ENCODE measurements around the gene FARP1. TPM values are rescaled to one million over a fixed set of nuclear protein-coding genes. Genes with fewer than 3 reads are reported as not detected.
A peak's percentile ranks its signal among the peaks of the same experiment; 100 is the strongest.

FARP1 gene
- total and polyA plus RNA-seq, 2 of the 8 experiments (the other 6 are each of a cell fraction or from before 2014, with no cell fraction given): 24.7 to 104 TPM

DNA sequence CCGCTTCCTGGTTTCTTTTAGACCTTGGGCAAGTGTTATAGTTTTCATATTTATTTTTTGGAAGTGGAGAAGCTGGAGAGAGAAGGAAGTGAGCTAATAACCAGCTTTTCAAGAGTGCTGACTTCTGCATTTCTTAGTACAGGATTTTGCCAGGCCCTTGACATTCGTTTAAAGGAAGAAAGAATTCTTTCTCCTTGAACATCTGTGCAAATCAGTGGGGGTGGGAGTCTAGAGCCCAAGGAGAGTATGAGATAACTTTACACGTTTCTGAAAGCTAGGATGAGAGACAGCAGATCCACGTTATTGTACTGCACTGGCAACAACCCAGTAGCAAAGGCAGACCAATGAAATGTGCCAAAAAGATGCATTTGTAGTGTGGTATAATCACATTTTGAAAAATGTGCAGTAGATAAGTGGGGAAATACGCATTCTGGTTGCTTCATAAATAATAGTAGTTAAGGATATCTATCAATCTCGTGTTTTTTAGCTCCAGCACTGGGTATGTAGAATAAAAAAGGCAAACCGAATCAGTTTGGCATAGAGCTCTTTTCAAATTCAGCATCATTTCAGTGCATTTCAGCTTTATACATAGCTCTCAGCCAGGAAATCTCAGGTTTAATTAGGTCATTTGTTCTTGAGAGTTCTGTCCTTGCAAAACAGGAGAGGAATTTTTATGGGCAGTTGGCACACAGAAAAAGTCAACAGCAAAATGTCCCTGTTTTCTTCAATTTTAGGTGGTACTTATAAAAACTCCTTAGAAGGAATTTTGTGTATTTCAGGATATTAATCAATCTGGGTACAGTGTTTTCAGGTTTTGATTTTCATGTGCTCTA is 29.9 kb downstream of the FARP1 start:
- Histone ChIP-seq H3K18ac (ENCODE audit: extremely low read depth, low read length) (no peak overlapping the region), H3K23me2 (ENCODE audit: low read depth, low read length) (no peaks in the 10 kb centered on the region), H3K14ac (ENCODE audit: insufficient read length) (no peak overlapping the region), H3K27ac (ENCODE audit: low read depth, low read length) (no peak overlapping the region), H4K5ac (ENCODE audit: insufficient read length, low read depth, low read length) (no peak overlapping the region), H3K4me2 (ENCODE audit: insufficient read depth in 1 of 2, low read depth in 2 of 2, low read length in 2 of 2) (peak overlapping the region; percentile 12 to 16; a peak in 2 of 4 replicates), H3K56ac (replicated peaks; ENCODE audit: insufficient read length, low read depth, low read length) (no peak overlapping the region), H3K23ac (ENCODE audit: insufficient read length) (no peak overlapping the region), H2BK15ac (ENCODE audit: low read length) (no peak overlapping the region), H3K9ac (replicated peaks in 1 of 4; ENCODE audit: extremely low read depth in 1 of 4, low read depth in 3 of 4, low read length in 3 of 4) (no peak overlapping the region), H4K20me1 (replicated peaks in 1 of 2; ENCODE audit: control insufficient read depth in 1 of 2, insufficient read depth in 2 of 2, low read length in 2 of 2) (peaks cover 2 to 4% of the 10 kb centered on the region in 2 experiments), H2BK120ac (replicated peaks; ENCODE audit: low read depth, low read length) (no peak overlapping the region), H3K4me1 (replicated peaks in 1 of 4; ENCODE audit: control insufficient read depth in 3 of 4, insufficient read depth in 4 of 4, low read length in 3 of 4) (peaks cover 12 to 26% (median 21%) of the 10 kb centered on the region in 4 experiments), H3K4ac (replicated peaks; ENCODE audit: insufficient read length, low read depth, low read length) (no peak overlapping the region), H3K27me3 (replicated peaks in 1 of 4; ENCODE audit: control insufficient read depth in 3 of 4, extremely low read depth in 1 of 4, insufficient read depth in 3 of 4, low read length in 3 of 4) (no peaks in the 10 kb centered on the region), H3K4me3 (ENCODE audit: extremely low read depth in 1 of 4, insufficient read depth in 2 of 4, low read depth in 3 of 4, low read length in 4 of 4) (no peak overlapping the region), H2AK5ac (ENCODE audit: low read depth, low read length) (no peak overlapping the region), H3K9me3 (ENCODE audit: insufficient read depth in 2 of 2, low read depth in 1 of 2, low read length in 1 of 2) (no peaks in the 10 kb centered on the region), H4K91ac (replicated peaks; ENCODE audit: insufficient read length, low read length) (no peak overlapping the region), H2BK20ac (ENCODE audit: low read length) (no peak overlapping the region), H2BK5ac (ENCODE audit: low read depth, low read length) (peak overlapping the region; percentile 55; the same call in 1 of the 2 replicates), H3K79me2 (ENCODE audit: control insufficient read depth in 1 of 2, insufficient read depth in 2 of 2, low read length in 2 of 2) (peaks cover 0 to 72% of the 10 kb centered on the region in 2 experiments; a peak in 3 of 4 replicates), H4K8ac (ENCODE audit: extremely low read depth, insufficient read depth, low read length) (no peak overlapping the region), H3K36me3 (ENCODE audit: control insufficient read depth in 2 of 4, insufficient read depth in 4 of 4, low read length in 3 of 4) (peaks cover 0 to 3% (median 0%) of the 10 kb centered on the region in 4 experiments; a peak in 1 of 8 replicates), H2BK12ac (ENCODE audit: low read depth, low read length) (no peak overlapping the region), H3K79me1 (ENCODE audit: low read depth, low read length) (peaks cover 7% of the 10 kb centered on the region; the same call in 1 of the 2 replicates), H2AFZ (ENCODE audit: low read length) (no peak overlapping the region)
- DNase-seq (ENCODE audit: low read depth in 1 of 2, low spot score in 2 of 2) (no peak), FAIRE-seq (peak; percentile 73)
- CTCF ChIA-PET (ENCODE audit: partially characterized antibody): interaction anchor here (0.6 to 1.5 kb wide), 5 partner anchors 10 to 88 kb away, joined by 3 to 6 read pairs (median 3); no protein-coding TSS in a partner anchor
- WGBS, 2 experiments (ENCODE audit: extremely low coverage in 1 of 2, insufficient coverage in 1 of 2, insufficient read length in 1 of 2, insufficient replicate concordance in 2 of 2, low coverage in 1 of 2, low lambda C conversion rate in 2 of 2, missing lambda C conversion rate in 1 of 2): 70% methylated on average over 7 of the region's 7 CpGs; no CpG with 5 or more reads in 1 of the 2 experiments
- POLR2A ChIA-PET (ENCODE audit: partially characterized antibody): interaction anchor here (1.4 kb wide), 1 partner anchor 10 kb away, joined by 6 read pairs; no protein-coding TSS in a partner anchor
- TF ChIP-seq CTBP2 (IDR thresholded peaks at IDR 0.05; ENCODE audit: borderline replicate concordance, insufficient read depth, insufficient read length, low read length) (no peak), BCL11A (IDR thresholded peaks at IDR 0.05; ENCODE audit: low read depth in 2 of 2, low read length in 2 of 2) (no peak), SIX5 (IDR thresholded peaks at IDR 0.05; ENCODE audit: low read depth, low read length) (no peak), NRF1 (IDR thresholded peaks at IDR 0.05; ENCODE audit: low read depth, low read length) (no peak)

All from H1 (cell line).